Left renal pelvis (tissue), 4 donors: ENCODE measurements around the gene CNTNAP2. TPM values are rescaled to one million over a fixed set of nuclear protein-coding genes. Genes with fewer than 3 reads are reported as not detected.
A peak's percentile ranks its signal among the peaks of the same experiment; 100 is the strongest.

Experiments used
- DNase-seq, 4 donors: peaks; one replicate each; pipeline ENCODE4 v3.0.0-alpha.2; 2013; ENCODE audit warnings: low read depth in 4 of 4, low spot score in 3 of 4
- polyA plus RNA-seq, 4 donors: library from polyadenylated mRNA; unstranded; fragments of 120-200 nt; gene quantifications; one replicate each; pipeline ENCODE4 v1.2.1, GENCODE V29; 2013; ENCODE audit not compliant: insufficient read length in 4 of 4

CNTNAP2 gene
- polyA plus RNA-seq, 4 donors, result 23.5 to 71.0 (median 29.4) TPM

DNA sequence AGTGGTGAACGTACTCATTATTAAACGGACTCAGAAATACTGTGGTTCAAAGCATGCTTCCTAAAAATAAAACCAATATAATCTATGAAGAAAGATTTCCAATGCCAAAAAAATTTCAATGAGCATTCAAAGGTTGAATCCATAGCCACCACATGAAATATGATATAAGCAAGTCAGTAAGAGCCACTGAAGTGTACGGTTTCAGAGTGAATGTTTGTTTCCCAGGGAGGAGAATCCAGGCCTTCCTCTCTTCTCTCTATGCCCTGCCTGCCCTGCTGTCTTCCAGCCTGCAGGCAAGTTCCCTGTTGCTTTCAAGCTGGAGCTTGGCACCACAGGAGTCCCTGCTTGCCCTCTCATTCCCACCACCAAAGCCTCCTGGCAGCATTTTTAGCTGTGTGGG lies 1302.4 kb downstream of the CNTNAP2 start:
- DNase-seq, result no peak

DNA sequence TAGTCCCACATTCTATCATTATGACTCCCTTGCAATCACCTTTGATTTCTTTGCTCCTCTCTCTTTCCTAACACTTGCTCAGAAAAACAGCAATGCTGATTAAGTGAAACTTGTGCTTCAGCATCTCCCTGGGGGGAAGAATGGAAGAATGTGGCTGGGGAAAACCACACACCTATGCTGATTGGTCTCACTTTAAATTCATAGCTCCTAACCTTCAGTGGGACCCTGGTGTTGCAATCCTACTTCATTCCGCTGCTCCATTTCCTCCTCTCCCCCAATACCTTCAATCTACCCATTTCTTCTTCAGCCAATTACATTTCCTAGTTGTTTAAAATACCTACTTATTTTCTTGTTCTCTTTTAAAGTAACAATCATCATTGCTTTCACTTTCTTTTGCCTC lies 1307.3 kb downstream of the CNTNAP2 start:
- no peak for DNase-seq

DNA sequence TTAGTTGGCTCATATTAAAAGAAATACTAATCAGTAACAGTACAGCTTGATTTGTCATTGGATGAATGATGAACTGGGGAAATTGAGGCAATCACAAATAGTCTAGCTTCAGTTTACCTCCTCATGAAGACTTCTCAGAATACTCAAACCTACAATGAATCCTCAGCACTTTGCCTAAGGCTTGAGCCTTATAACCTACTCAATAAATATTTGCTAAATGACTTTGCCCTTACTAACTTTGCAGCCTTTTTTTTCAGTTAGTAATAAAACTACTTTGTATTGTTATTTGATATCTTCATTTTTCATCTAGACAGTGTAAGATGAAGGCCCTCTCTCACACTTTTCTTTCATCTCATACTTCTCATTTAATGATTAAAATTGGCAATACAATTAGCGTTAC lies 1311.5 kb downstream of the CNTNAP2 start:
- DNase-seq, result no peak

DNA sequence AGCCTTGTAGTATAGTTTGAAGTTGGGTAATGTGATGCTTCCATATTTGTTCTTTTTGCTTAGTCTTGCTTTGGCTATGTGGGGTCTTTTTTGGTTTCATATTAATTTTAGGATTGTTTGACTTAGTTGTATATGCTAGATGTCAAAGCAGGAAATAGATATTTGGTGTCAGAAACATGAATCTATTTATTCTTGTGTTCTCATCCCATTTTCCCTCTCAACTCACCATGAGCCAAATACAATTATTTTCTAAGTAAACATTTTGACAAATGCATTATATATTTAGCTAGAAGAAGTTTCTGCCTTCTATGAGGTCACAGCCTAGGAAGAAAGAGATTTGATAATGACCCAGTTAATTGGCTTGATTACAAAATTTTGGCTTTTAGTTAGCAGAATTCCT lies 1313.4 kb downstream of the CNTNAP2 start:
- no peak for DNase-seq

DNA sequence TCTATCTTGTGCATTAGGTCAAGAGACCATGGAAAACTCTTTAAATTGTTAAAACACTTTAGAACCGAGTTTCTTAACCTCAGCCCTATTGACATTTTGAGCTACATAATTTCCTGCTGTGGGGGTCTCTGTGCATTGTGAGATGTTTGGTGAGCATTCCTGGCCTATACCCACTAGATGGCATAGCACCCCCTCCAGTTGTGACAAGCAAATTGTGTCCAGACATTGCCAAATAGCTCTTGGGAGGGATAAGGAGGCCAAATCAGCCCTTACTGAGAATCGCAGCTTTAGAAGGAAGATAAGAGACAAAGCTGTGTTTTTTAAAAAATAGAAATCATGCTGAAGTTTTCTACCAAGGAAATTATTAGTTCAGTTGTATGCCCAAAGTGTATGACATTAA lies 1315.5 kb downstream of the CNTNAP2 start:
- DNase-seq, result peak in 2 of 4 donors; percentile 12

DNA sequence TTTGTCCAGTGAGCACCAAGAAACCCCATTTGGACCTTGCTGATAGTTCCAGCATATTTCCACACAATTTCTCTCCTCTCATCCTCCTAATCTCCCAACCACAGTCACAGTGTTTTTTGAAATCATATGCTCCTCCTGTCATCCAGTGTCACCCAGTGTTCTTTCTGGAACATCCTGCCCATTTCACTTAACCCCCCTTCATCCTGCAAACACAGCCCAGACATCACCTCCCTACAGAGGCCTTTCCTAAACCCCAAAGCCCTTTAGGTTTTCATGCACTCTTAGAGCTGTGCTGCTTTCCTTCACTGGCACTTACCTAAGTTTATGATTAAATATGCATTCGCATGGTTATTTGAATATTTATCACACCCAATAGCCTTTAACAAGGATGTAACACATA lies 1316.0 kb downstream of the CNTNAP2 start:
- no peak for DNase-seq

DNA sequence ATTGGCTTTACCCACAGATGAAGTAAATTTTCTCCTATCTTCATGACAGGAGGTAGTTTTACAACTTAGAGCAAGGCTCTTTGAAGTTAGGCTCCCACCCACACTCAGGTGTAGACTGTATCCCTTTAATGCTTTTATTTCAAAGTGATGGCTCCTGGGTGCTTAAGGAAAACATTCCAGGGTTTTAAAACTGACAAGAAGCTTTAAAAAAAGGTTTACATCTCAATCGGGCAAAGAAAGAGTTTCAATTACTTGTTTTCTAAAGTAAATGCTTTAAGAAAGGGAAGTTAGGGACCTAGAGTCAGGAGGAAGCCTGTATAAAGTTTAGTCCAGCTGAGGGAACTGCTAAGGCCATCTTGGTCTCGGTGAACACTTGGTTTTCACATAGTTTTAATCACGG lies 1320.1 kb downstream of the CNTNAP2 start:
- no peak for DNase-seq

DNA sequence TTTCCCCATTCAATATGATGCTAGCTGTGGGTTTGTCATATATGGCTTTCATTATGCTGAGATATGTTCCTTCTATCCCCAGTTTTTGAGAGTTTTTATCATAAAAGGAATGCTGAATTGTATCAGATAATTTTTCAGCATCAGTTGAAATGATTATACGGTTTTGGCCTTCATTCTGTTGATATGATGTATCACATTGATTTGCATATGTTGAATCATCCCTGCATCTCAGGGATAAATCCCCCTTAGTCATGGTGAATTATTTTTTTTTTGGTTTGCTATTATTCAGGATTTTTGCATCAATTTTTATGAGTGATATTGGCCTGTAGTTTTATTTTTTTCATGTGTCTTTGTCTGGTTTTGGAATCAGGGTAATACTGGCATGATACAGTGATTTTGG lies 1321.6 kb downstream of the CNTNAP2 start:
- DNase-seq, result no peak

DNA sequence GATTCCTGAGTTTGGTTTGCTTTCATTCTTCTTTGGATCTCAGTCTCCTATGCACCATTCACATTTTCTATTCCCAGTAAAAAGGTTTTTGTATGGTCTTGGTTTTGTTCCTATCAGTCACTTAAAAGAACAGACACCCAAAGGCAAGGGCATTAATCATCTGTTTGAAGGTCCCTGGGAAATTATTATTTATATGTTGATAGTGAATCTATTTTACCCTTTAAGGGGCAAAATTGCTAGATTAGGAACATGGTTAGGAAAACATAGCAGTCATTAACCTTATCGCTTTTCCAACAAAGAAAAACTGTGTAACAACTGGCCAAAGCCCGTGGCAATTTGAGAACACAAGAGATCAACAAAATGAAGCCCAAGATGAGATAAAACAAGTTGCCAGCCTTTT lies 1327.3 kb downstream of the CNTNAP2 start:
- DNase-seq, result no peak

DNA sequence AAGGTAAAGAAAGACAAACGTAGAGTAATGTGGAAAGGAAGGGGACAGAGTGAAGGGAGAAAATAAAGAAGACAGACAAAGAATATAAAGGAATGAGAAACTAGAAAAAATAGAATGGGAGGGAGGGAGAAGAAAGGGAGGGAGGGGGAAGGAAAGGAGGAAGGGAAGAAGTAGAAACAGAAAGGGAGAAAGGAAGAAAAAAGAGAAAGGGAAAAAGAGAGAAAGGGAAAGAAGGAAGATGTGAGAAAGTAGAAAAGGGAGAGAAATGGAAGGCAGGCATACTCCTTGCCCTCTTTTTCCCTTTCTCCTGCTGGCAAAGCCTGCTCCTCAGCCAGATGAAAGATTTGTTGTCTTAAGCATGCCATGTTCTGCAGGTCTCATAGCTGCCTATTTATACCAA lies 1336.2 kb downstream of the CNTNAP2 start:
- DNase-seq, result no peak

DNA sequence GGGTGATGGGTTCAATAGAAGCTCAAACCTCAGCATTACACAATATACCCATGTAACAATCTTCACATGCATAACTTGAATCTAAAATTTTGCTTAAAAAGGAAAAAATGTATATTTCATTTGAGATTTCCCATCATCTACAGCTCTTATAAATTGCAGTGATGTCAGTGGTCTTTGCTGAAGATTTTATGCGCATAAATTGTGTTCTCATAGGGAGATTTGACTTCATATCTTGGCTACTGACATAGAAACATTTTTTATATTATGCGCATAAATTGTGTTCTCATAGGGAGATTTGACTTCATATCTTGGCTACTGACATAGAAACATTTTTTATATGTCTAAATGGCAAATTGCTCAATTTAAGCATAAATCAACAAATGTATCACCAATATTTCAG lies 1348.6 kb downstream of the CNTNAP2 start:
- DNase-seq, result no peak

DNA sequence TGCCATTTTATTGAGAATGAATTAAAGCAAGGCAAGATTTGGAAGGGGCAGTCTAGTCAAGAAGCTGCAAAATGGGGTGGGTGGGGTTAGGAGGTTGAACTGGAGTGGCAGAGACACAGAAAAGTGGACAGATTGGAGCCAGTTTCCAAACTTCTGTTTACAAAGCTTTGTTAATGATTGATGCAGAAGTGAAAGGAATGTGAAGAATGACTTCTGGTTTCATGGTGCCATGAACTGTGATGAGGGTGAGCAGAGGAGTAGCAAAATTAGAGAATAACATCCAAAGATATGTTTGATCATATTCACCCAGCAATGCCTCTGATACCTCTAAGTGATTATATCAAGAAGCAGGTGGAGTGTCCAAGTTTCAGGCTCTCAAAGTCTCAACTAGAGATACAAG lies 1356.0 kb downstream of the CNTNAP2 start:
- no peak for DNase-seq

DNA sequence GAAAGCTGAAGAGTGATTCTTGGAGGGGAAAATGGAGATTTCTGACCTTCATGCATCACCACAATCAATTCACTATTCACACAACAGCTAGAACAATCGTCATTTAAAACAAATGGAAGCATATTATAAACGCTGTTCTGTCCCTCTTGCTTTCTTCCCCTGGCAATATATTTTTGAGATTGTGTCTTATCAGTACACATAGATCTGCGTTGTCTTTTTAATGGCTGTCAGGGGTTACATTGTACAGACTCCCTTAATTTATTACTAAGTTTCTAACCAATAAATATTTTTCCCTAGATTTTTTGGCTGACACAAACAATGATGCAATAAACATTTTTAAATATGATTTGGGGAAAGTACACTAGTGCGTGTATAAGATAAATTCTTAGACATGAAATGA lies 1358.3 kb downstream of the CNTNAP2 start:
- DNase-seq, result no peak

DNA sequence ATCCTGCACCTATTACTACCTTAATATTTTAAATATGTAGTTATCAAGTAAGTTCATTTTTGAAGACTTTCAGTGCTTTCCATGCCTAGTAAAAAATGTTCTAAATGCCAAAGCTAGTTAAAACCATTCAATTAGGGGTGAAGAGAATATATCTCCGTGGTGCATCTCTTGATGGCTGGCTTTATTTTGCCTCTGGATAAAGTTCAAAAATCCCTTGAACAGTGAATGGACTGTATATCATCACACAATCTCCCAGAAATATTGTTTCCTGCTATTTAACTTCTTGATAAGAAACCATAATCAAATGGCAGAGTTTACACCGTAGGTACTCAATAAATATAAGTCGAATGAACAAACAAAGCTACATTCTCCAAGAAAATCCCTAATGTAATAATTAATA lies 1360.9 kb downstream of the CNTNAP2 start:
- no peak for DNase-seq

DNA sequence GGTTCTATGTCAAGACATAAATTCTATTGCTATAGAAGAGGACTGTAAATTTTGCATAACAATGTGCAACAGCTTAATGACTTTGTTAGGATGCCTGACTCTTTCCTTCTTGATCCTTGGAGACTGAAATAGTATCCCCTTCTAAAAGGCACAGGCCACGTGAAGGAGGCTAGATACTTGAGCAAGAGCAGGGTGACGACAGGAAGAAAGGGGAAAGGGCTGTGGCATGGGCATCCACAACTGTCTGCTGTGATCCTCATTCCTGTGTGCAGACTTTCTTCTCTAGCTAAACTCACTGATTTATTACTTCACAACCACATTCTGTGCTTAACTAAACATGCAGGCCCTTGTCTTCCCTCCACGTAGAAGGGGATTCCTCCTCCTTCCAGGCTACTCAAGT lies 1362.2 kb downstream of the CNTNAP2 start:
- DNase-seq, result peak; percentile 6 to 44 (median 28)

DNA sequence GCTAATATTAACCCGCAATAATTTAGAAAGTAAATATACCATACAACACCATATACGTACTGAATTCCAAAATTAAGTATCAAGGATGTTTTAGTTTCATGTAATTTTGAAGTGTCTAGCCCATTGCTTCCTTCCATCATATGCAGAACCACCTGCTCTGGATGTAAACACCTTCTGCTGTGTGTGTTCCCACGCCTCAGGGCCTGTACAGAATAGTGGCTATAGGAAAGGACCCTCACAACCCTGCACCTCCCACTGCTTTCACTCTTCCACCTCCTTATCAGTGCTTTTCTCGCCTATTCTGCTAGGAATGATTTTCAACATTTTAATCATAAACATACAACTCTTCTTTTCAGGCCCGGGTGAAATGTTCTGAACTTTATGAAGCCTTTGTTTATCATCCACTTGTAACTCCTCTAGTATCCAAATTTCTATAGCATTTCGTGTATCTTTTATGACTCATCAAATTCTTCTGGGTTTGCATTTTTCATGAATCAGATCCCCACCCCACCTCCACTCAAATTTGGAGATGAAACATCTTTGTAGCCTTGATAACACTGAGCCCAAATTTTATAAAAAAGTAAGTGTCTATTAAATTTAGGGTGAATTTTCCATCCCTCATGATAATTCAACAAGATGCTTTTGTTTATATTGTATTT lies 1367.2 kb downstream of the CNTNAP2 start:
- DNase-seq, result no peak

DNA sequence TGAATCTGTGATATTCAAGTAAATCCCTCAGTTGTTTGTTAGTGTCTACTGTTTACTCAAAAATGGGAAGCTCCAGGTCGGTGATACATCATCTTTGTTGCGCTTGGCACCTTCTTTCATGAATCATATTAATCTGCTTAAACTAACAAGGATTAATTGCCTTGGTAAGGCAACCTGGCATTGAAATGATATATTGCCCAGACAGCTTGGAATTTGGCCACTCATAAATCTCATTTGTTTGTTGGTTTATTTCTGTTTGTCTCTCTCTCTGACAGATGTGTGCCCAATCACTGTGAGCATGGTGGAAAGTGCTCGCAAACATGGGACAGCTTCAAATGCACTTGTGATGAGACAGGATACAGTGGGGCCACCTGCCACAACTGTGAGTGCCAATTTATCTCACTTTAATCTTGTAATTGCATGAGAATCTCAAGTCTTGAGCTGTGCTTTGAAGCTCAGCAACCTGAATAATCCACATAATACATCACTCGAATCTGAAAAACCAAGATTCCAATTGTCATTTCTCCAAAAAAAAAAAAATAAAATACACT lies 1369.1 kb downstream of the CNTNAP2 start:
- DNase-seq, result no peak

DNA sequence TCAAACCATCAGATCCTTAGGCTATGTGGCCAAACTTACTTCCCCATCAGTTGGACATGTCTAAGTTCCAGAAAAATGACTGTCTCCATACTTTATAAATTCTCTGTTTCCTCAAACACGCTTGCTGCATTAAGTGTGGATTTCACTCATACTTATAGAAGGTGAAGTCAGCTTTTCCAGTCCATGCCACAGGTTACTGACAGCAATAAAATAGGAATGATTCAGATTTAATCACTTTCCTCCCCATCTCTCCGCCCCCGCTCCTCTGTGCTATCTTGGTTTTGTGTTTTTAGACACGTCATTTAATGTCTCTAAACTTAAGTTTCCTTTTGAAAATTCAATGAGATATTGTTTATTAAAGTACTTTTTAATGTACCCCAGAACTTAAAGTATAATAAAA lies 1376.0 kb downstream of the CNTNAP2 start:
- no peak for DNase-seq

DNA sequence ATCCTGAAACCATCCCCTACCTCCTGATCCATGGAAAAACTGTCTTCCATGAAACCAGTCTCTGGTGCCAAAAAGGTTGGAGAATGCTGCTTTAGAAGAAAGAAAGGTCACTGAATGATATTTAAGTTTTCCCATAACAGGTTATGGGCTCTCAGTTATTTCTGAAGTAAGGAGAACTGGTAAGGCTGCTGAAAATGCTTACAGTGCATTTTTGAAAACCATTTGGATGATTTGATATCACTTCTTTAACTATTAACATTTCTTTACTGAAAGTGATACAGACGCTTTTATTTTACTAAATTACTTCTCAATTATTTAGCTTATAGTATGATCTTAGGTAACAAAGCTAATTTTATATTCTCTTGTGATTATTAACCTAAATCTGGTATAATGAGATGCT lies 1379.6 kb downstream of the CNTNAP2 start:
- DNase-seq, result no peak

DNA sequence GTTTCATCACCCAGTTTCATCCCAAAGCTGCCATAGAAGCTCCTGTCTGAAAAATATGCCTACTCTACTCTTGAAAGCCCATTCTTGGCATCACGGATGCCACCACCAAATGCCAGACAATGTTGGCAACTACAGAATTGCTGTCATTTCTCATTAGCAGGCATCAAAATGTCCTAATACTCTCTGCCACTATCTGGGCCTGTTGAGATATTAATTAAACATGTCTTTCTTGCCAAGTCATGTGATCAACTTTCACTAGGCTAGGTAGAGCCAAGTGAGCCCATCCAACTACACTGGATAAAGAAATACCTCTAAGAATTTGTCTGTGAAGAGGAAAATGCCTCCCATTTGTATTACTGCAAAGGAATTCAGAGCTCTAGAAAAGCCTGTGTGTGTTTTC lies 1380.6 kb downstream of the CNTNAP2 start:
- no peak for DNase-seq

DNA sequence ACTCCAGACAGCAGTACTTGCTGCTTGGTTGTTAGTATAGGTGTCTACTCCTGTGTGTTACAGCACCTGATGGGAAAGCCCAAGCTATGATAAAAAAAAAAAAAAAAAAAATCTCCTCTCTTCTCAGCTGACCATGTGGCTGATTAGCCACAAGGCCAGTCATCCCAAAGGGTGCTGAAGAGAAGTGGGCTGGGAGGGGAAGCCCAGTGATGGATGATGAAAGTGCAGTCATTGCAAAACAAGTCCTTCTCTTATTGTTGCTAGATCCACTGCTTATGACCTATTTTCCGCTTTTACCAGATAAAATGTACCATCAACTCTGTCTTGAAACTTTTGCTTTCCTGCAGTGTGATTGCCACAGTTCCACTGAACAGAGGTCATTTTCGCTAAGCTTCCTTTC lies 1381.5 kb downstream of the CNTNAP2 start:
- no peak for DNase-seq

DNA sequence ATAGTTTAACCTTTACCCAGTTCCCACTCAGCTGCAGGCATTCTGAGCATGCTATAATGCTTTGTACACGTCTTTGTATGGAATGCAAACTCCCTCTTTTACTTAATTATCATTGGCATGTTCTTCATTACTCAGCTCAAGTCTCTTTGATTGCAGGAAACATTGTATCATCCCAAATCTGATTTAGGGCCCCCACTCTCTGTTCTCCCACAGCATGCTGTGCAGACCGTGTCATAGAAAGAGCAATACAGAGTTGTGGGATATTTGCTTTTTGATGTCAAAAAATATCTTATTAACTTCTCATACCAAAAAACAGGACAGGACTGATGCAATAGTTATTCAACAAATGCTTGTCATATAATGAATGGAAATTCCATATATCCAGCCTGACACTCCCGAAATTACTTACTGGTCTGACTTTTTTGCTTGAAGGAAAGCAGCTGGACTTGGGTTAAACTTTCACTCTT lies 1392.5 kb downstream of the CNTNAP2 start:
- peak in 2 of 4 donors; percentile 12 to 19 for DNase-seq
